HepG2 (cell line): ENCODE measurements around the gene PRPSAP1. TPM values are rescaled to one million over a fixed set of nuclear protein-coding genes. Genes with fewer than 3 reads are reported as not detected.

Experiments used
- DMAP1 ChIP-seq: IDR thresholded peaks from 2 replicates; pipeline ENCODE4 v1.6.1; 2016
- FOXO4 ChIP-seq: sonication (generic); formaldehyde crosslinking; conservative IDR thresholded peaks from 2 replicates; pipeline ENCODE4 v1.8.1; 2023; ENCODE audit warnings: missing genetic modification reagents
- HDAC1 ChIP-seq: sonication (generic); formaldehyde crosslinking; IDR thresholded peaks from 2 replicates; pipeline ENCODE4 v1.5.1; 2020; ENCODE audit warnings: mild to moderate bottlenecking, missing genetic modification reagents
- IKZF4 ChIP-seq: sonication (generic); formaldehyde crosslinking; IDR thresholded peaks from 2 replicates; pipeline ENCODE4 v1.5.1; 2020; ENCODE audit warnings: borderline replicate concordance, mild to moderate bottlenecking, low read depth, missing genetic modification reagents; ENCODE audit errors: not compliant biosample characterization
- KLF16 ChIP-seq, 2 experiments: sonication (generic) in 1 of 2; formaldehyde crosslinking in 1 of 2; IDR thresholded peaks; 2 replicates each; pipeline versions ENCODE4 v1.6.1 to v1.8.0; 2016 to 2023; ENCODE audit warnings: missing genetic modification reagents in 2 of 2, missing compliant biosample characterization in 1 of 2
- NFATC3 ChIP-seq: sonication (generic); formaldehyde crosslinking; IDR thresholded peaks from 2 replicates; pipeline ENCODE4 v1.5.1; 2020; ENCODE audit warnings: mild to moderate bottlenecking, missing genetic modification reagents
- POGZ ChIP-seq: sonication (generic); formaldehyde crosslinking; IDR thresholded peaks from 2 replicates; pipeline ENCODE4 v1.4.0; 2020; ENCODE audit warnings: mild to moderate bottlenecking, missing genetic modification reagents
- SALL1 ChIP-seq: sonication (generic); formaldehyde crosslinking; IDR thresholded peaks from 2 replicates; pipeline ENCODE4 v1.8.0; 2022; ENCODE audit warnings: mild to moderate bottlenecking, missing genetic modification reagents
- SNAI1 ChIP-seq: sonication (generic); formaldehyde crosslinking; IDR thresholded peaks from 2 replicates; pipeline ENCODE4 v1.5.0; 2020; ENCODE audit warnings: mild to moderate bottlenecking, missing genetic modification reagents, borderline replicate concordance
- TBX3 ChIP-seq: fragments of 450-650 bp; IDR thresholded peaks from 2 replicates; pipeline ENCODE4 v1.6.1; 2017; ENCODE audit warnings: antibody characterized with exemption, mild to moderate bottlenecking, inconsistent platforms, borderline replicate concordance
- TCF7 ChIP-seq: sonication (generic); IDR thresholded peaks from 2 replicates; pipeline ENCODE4 v1.6.1; 2016; ENCODE audit warnings: antibody characterized with exemption, low read depth
- TERF1 ChIP-seq: sonication (generic); formaldehyde crosslinking; IDR thresholded peaks from 2 replicates; pipeline ENCODE4 v1.8.0; 2022; ENCODE audit warnings: mild to moderate bottlenecking, missing genetic modification reagents, moderate library complexity
- TFDP1 ChIP-seq: IDR thresholded peaks from 2 replicates; pipeline ENCODE4 v1.6.1; 2016; ENCODE audit warnings: missing compliant biosample characterization, missing genetic modification reagents, borderline replicate concordance
- THYN1 ChIP-seq: sonication (generic); formaldehyde crosslinking; IDR thresholded peaks from 2 replicates; pipeline ENCODE4 v1.8.1; 2023; ENCODE audit warnings: low read depth, mild to moderate bottlenecking, moderate library complexity, missing genetic modification reagents, borderline replicate concordance
- ZFX ChIP-seq: sonication (generic); formaldehyde crosslinking; IDR thresholded peaks from 2 replicates; pipeline ENCODE4 v1.4.0; 2020; ENCODE audit warnings: mild to moderate bottlenecking, low read depth, missing genetic modification reagents, moderate library complexity
- ZNF18 ChIP-seq: sonication (generic); formaldehyde crosslinking; IDR thresholded peaks from 2 replicates; pipeline ENCODE4 v1.8.0; 2022; ENCODE audit warnings: mild to moderate bottlenecking, missing genetic modification reagents; ENCODE audit not compliant: insufficient replicate concordance
- ZNF792 ChIP-seq: IDR thresholded peaks from 2 replicates; pipeline ENCODE4 v1.6.1; 2016
- polyA plus RNA-seq, 8 experiments: library from polyadenylated mRNA; depleted of rRNA in 3 of 8; stranded (reverse) in 7 of 8; unstranded in 1 of 8; fragments of >200 nt; fragmentation: Illumina TruSeq in 4 of 8; extraction: Trizol in 4 of 8; gene quantifications; 2 replicates each; pipeline versions ENCODE4 v1.2.1 to v1.2.3, GENCODE V29; 2011 to 2016; ENCODE audit warnings: low read depth in 4 of 8, missing spikeins in 1 of 8, mixed read lengths in 1 of 8; ENCODE audit not compliant: insufficient read depth in 1 of 8
- total RNA-seq, 5 experiments: library from RNA; depleted of rRNA; stranded (reverse); fragments of >200 nt; fragmentation: Illumina TruSeq; extraction: Trizol; gene quantifications; 2 replicates each; pipeline ENCODE4 v1.2.3, GENCODE V29; 2016; ENCODE audit warnings: low read depth in 1 of 5
- TF ChIP-seq, protein P1 (sequence below): sonication (generic); formaldehyde crosslinking; IDR thresholded peaks from 2 replicates; pipeline ENCODE4 v1.5.0; 2020; ENCODE audit warnings: missing genetic modification reagents

PRPSAP1 gene
- total and polyA plus RNA-seq, 2 of the 13 experiments (the other 11 are each of a cell fraction or from before 2014, with no cell fraction given) = 91.1 to 314 TPM

DNA sequence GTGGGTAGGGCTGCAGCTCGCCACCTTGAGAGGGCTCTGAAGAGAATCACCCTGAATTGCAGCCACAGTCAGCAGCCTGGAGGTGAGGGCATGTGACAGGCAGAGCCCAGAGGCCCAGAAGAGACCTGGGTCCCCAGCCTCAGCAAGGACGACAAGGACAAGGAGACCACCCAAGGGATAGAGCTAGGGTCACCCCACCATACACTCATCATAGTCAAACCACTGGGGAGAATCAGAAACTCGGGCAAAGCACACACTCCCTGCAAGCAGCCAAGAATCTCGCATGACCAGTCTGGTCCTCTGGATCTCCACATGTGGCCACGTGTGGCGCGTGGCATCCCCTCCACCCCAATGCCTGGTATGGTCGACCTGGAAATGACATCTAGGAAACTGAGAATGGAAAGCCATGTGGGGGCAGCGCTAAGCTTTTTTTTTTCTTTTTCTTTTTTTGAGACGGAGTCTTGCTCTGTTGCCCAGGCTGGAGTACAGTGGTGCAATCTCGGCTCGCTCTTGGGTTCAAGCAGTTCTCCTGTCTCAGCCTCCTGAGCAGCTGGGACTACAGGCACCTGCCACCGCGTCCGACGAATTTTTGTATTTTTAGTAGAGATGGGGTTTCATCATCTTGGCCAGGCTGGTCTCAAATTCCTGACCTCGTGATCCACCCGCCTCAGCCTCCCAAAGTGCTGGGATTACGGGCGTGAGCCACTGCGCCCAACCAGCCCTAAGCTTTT, 26.1 kb upstream of the PRPSAP1 start (continued):
- TF ChIP-seq ZNF18 (CRISPR knock-in tag) (no peak), HDAC1 (CRISPR knock-in tag) (no peak), TERF1 (CRISPR knock-in tag) (no peak), NFATC3 (no peak), THYN1 (CRISPR knock-in tag) (no peak), TBX3 (no peak), SNAI1 (CRISPR knock-in tag) (no peak), IKZF4 (CRISPR knock-in tag) (peak; percentile 30), TCF7 (no peak), FOXO4 (CRISPR knock-in tag) (no peak), TFDP1 (CRISPR knock-in tag) (no peak), SALL1 (peak; percentile 50), KLF16 (CRISPR knock-in tag; IDR thresholded peaks at IDR 0.05) (0 out of 4 replicates have a peak, but pooled peaks of 1 of the 2 experiments have one; percentile 12), ZNF792 (CRISPR knock-in tag) (no peak), POGZ (CRISPR knock-in tag) (no peak), DMAP1 (CRISPR knock-in tag) (no peak), ZFX (no peak)
- TF ChIP-seq, protein P1, sequence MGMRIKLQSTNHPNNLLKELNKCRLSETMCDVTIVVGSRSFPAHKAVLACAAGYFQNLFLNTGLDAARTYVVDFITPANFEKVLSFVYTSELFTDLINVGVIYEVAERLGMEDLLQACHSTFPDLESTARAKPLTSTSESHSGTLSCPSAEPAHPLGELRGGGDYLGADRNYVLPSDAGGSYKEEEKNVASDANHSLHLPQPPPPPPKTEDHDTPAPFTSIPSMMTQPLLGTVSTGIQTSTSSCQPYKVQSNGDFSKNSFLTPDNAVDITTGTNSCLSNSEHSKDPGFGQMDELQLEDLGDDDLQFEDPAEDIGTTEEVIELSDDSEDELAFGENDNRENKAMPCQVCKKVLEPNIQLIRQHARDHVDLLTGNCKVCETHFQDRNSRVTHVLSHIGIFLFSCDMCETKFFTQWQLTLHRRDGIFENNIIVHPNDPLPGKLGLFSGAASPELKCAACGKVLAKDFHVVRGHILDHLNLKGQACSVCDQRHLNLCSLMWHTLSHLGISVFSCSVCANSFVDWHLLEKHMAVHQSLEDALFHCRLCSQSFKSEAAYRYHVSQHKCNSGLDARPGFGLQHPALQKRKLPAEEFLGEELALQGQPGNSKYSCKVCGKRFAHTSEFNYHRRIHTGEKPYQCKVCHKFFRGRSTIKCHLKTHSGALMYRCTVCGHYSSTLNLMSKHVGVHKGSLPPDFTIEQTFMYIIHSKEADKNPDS (CRISPR knock-in tag) = no peak
